ENCODE measurements around the gene ATP1A3. TPM values are rescaled to one million over a fixed set of nuclear protein-coding genes. Genes with fewer than 3 reads are reported as not detected.
A peak's percentile ranks its signal among the peaks of the same experiment; 100 is the strongest.

The ATP1A3 gene
- total RNA-seq, 1 experiment from 2014 or later = 34.7 TPM

- Histone ChIP-seq H3K9ac (ENCODE audit: low read length) (peak overlapping the region; percentile 49), H3K4me3 (replicated peaks in 1 of 2; ENCODE audit: low read depth in 1 of 2, low read length in 2 of 2) (peak overlapping the region; percentile 61 to 67), H3K9me2 (ENCODE audit: insufficient read depth) (no peaks in the 10 kb centered on the region), H3K4me2 (ENCODE audit: low read length) (peak overlapping the region; percentile 72), H3K79me2 (ENCODE audit: insufficient read depth, low read length) (no peaks in the 10 kb centered on the region), H3K27me3 (ENCODE audit: insufficient read depth, low read length) (0 out of 2 replicates have a peak, but pooled peaks cover 4% of the 10 kb centered on the region), H3K36me3 (ENCODE audit: control insufficient read depth in 1 of 2, insufficient read depth in 2 of 2, low read length in 2 of 2) (no peaks in the 10 kb centered on the region), H4K20me1 (ENCODE audit: insufficient read depth) (no peaks in the 10 kb centered on the region), H3K27ac (ENCODE audit: low read depth, low read length) (peak overlapping the region; percentile 30), H3K4me1 (ENCODE audit: control insufficient read depth in 1 of 2, insufficient read depth in 2 of 2, low read length in 2 of 2) (peaks cover 0 to 10% of the 10 kb centered on the region in 2 experiments; a peak in 1 of 4 replicates), H3K9me3 (ENCODE audit: control insufficient read depth in 1 of 2, insufficient read depth in 1 of 2, low read depth in 1 of 2, low read length in 2 of 2) (no peaks in the 10 kb centered on the region), H2AFZ (ENCODE audit: low read depth, low read length, poor library complexity, severe bottlenecking) (peak overlapping the region; percentile 66)
- ChIA-PET RAD21 (ENCODE audit: low non-redundant PET in 1 of 2, low total read pairs in 2 of 2, uncharacterized antibody in 2 of 2, unreplicated experiment in 2 of 2) (interaction anchor here in 1 of 2 experiments (0.5 to 0.6 kb wide), 2 partner anchors 57 to 179 kb away, joined by 3 to 4 read pairs; no protein-coding TSS in a partner anchor), POLR2A (interaction anchor here (0.5 to 1.3 kb wide), 8 partner anchors 18 to 147 kb away, joined by 3 to 6 read pairs (median 3); partner anchors contain the start of gene ZNF574), CTCF (interaction anchor here (0.5 to 2.8 kb wide), 18 partner anchors 9 to 143 kb away, joined by 3 to 23 read pairs (median 4); partner anchors contain the start of gene RABAC1)
- DNase-seq (ENCODE audit: low read depth, low spot score) = peak; percentile 63
- BruUV-seq (replicated peaks) = TSS peak; percentile 93
- peak; percentile 87 for ATAC-seq
- intact Hi-C loops (cut with micrococcal nuclease) = no loop called here
- TF ChIP-seq TCF7L2 (IDR thresholded peaks at IDR 0.05; ENCODE audit: borderline replicate concordance, extremely low read depth, insufficient read depth, insufficient read length) = peak; percentile 24
- no peak for TF ChIP-seq FOSL1 (IDR thresholded peaks at IDR 0.05; ENCODE audit: low read depth)
- TF ChIP-seq, protein P1, sequence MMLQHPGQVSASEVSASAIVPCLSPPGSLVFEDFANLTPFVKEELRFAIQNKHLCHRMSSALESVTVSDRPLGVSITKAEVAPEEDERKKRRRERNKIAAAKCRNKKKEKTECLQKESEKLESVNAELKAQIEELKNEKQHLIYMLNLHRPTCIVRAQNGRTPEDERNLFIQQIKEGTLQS (IDR thresholded peaks at IDR 0.05) = no peak
- TF ChIP-seq, protein P2, sequence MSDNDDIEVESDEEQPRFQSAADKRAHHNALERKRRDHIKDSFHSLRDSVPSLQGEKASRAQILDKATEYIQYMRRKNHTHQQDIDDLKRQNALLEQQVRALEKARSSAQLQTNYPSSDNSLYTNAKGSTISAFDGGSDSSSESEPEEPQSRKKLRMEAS (IDR thresholded peaks at IDR 0.05) = 0 out of 2 replicates have a peak, but pooled peaks have one; percentile 43
- TF ChIP-seq CBX3 (IDR thresholded peaks at IDR 0.05; ENCODE audit: low read depth) = peak; percentile 64; the same call in 1 of the 2 replicates
- TF ChIP-seq POLR2AphosphoS5 (IDR thresholded peaks at IDR 0.05; ENCODE audit: low read depth, low read length) = peak; percentile 80
- 0 out of 2 replicates have a peak, but pooled peaks have one; percentile 10 for TF ChIP-seq CEBPB (IDR thresholded peaks at IDR 0.05; ENCODE audit: low read depth)
- no peak for TF ChIP-seq POLR2A (IDR thresholded peaks at IDR 0.05; ENCODE audit: borderline replicate concordance, extremely low read depth, insufficient read depth, insufficient read length)
- no peak for TF ChIP-seq REST (IDR thresholded peaks at IDR 0.05; ENCODE audit: low read depth)
- TF ChIP-seq SP1 (IDR thresholded peaks at IDR 0.05; ENCODE audit: low read depth) = peak; percentile 44; the same call in 1 of the 2 replicates
- TF ChIP-seq RAD21 (IDR thresholded peaks at IDR 0.05; ENCODE audit: low read depth) = peak; percentile 31; the same call in 1 of the 2 replicates
- peak; percentile 66 for TF ChIP-seq YY1 (IDR thresholded peaks at IDR 0.05; ENCODE audit: extremely low read depth, insufficient replicate concordance, low read depth, low read length)
- peak; percentile 78 to 99 (median 99) for TF ChIP-seq CTCF (IDR thresholded peaks at IDR 0.05 in 2 of 3, conservative IDR thresholded peaks at IDR 0.05 in 1 of 3; ENCODE audit: borderline replicate concordance in 1 of 3, insufficient read depth in 1 of 3, low read depth in 2 of 3, low read length in 2 of 3)
Measured at GRCh38 chr19:42028304-42029216, 34.5 kb upstream of the ATP1A3 start.
